ENCODE measurements around the gene PSPN.
A peak's percentile ranks its signal among the peaks of the same experiment; 100 is the strongest.
"Not testable (repeated sequence)": the region's sequence is repeated elsewhere in the genome, so short reads cannot be mapped to it uniquely, and the experiment has no call there.

The PSPN gene

GRCh38 chr19:6354098-6354674, 21.5 kb downstream of the PSPN start:
- DNase-seq (ENCODE audit: low read depth, low spot score): no peak
- peak; percentile 27 for TF ChIP-seq CTCF (IDR thresholded peaks at IDR 0.05; ENCODE audit: insufficient read depth, low read length, missing control alignments)
- ChIA-PET POLR2A (no interaction called here), CTCF (interaction anchor here (0.6 to 4.0 kb wide), 15 partner anchors 9 to 365 kb away, joined by 3 to 17 read pairs (median 5); partner anchors contain the start of gene ALKBH7)
- H3K4me3 ChIP-seq (ENCODE audit: low read depth, low read length): no peak overlapping the region

- no peak overlapping the region for H3K4me3 ChIP-seq (ENCODE audit: low read depth, low read length)
- POLR2A ChIA-PET: no interaction called here
- TF ChIP-seq CTCF (IDR thresholded peaks at IDR 0.05; ENCODE audit: insufficient read depth, low read length, missing control alignments): no peak
- no peak for DNase-seq (ENCODE audit: low read depth, low spot score)
- CTCF ChIA-PET: interaction anchor here (1.1 to 4.0 kb wide), 10 partner anchors 8 to 385 kb away, joined by 3 to 17 read pairs (median 4); partner anchors contain the start of gene CLPP
These were observed 23.2 kb downstream of the PSPN start for GRCh38 chr19:6352381-6353165.

- ChIA-PET POLR2A (no interaction called here), CTCF (interaction anchor here (1.1 kb wide), 1 partner anchor 132 kb away, joined by 3 read pairs; no protein-coding TSS in a partner anchor)
- no peak overlapping the region for H3K4me3 ChIP-seq (ENCODE audit: low read depth, low read length)
- no peak for TF ChIP-seq CTCF (IDR thresholded peaks at IDR 0.05; ENCODE audit: insufficient read depth, low read length, missing control alignments)
- no peak for DNase-seq (ENCODE audit: low read depth, low spot score)
These were observed 25.0 kb downstream of the PSPN start for GRCh38 chr19:6350688-6351087.

GRCh38 chr19:6349271-6349670, 26.5 kb downstream of the PSPN start:
- DNase-seq (ENCODE audit: low read depth, low spot score); H3K4me3 ChIP-seq (ENCODE audit: low read depth, low read length); CTCF ChIA-PET: not testable (repeated sequence)
- POLR2A ChIA-PET: interaction anchor here (0.7 kb wide), 1 partner anchor 223 kb away, joined by 3 read pairs; no protein-coding TSS in a partner anchor

GRCh38 chr19:6343462-6343861, 32.3 kb downstream of the PSPN start:
- ChIA-PET POLR2A (no interaction called here), CTCF (no interaction called here)
- no peak overlapping the region for H3K4me3 ChIP-seq (ENCODE audit: low read depth, low read length)
- no peak for DNase-seq (ENCODE audit: low read depth, low spot score)
- TF ChIP-seq CTCF (IDR thresholded peaks at IDR 0.05; ENCODE audit: insufficient read depth, low read length, missing control alignments): no peak

GRCh38 chr19:6340493-6341201, 35.1 kb downstream of the PSPN start:
- TF ChIP-seq CTCF (IDR thresholded peaks at IDR 0.05; ENCODE audit: insufficient read depth, low read length, missing control alignments): no peak
- ChIA-PET CTCF (interaction anchor here (0.9 to 1.1 kb wide), 2 partner anchors 12 to 13 kb away, joined by 3 to 5 read pairs; no protein-coding TSS in a partner anchor), POLR2A (no interaction called here)
- no peak for DNase-seq (ENCODE audit: low read depth, low spot score)
- no peak overlapping the region for H3K4me3 ChIP-seq (ENCODE audit: low read depth, low read length)
